ENCODE data around the gene PRKCI.

The PRKCI gene

DNA sequence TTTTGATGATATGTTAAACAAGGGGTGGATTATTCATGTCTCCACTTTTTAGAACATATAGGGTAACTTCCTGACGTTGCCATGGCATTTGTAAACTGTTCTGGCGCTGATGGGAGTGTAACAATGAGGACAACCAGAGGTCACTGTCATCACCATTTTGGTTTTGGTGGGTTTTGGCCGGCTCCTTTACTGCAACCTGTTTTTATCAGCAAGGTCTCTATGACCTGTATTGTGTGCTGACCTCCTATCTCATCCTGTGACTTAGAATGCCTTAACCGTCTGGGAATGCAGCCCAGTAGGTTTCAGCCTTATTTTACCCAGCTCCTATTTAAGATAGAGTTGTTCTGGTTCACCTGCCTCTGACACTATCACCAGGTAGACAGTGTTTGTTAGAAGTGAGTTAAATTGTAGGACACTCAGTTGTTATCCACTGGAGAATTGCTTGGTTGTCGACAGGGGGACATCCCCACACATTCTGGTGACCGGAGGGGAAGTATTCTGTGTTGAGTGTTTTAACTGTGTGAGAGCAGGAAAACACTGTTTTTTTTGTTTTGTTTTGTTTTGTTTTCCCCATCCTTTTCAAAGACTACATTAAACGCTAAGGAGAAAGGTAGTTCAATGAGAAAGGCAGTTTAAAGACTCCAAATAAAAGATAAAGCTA, 98.4 kb downstream of the PRKCI start:
- peak overlapping the region; percentile 84 for H3K18ac ChIP-seq (ENCODE audit: low read length)
- peak overlapping the region; percentile 96 for H2BK15ac ChIP-seq (replicated peaks; ENCODE audit: low read depth)
- H3K79me2 ChIP-seq (ENCODE audit: control insufficient read depth, insufficient read depth, low read length), result no peaks in the 10 kb centered on the region
- H4K8ac ChIP-seq (ENCODE audit: low read depth, low read length), result no peak overlapping the region
- peak; percentile 92 for DNase-seq
- H3K4ac ChIP-seq (ENCODE audit: low read depth, low read length), result peak overlapping the region; percentile 70
- H3K9ac ChIP-seq (ENCODE audit: low read length), result no peak overlapping the region
- H3K56ac ChIP-seq (ENCODE audit: low read length), result no peak overlapping the region
- H2BK5ac ChIP-seq (ENCODE audit: low read length), result no peak overlapping the region
- no peak overlapping the region for H4K5ac ChIP-seq (ENCODE audit: low read length)
- H3K79me1 ChIP-seq (ENCODE audit: low read length), result no peaks in the 10 kb centered on the region
- no peak overlapping the region for H2AK5ac ChIP-seq (ENCODE audit: low read length)
- no peak overlapping the region for H3K4me3 ChIP-seq (ENCODE audit: low read length)
- no CpG with 5 or more reads among the region's 7 CpGs for WGBS (ENCODE audit: extremely low coverage, insufficient coverage, low lambda C conversion rate)
- H3K4me2 ChIP-seq (ENCODE audit: low read length), result no peak overlapping the region
- H3K27me3 ChIP-seq (ENCODE audit: insufficient read depth, low read length, poor library complexity), result no peaks in the 10 kb centered on the region
- H3K23ac ChIP-seq (ENCODE audit: low read length), result no peak overlapping the region
- H2BK120ac ChIP-seq (ENCODE audit: low read depth, low read length), result peak overlapping the region; percentile 98
- H3K4me1 ChIP-seq (ENCODE audit: control insufficient read depth, low read depth, low read length), result peaks cover 4% of the 10 kb centered on the region
- H3K27ac ChIP-seq (ENCODE audit: low read depth, low read length), result peak overlapping the region; percentile 42
- no peaks in the 10 kb centered on the region for H3K36me3 ChIP-seq (ENCODE audit: control insufficient read depth, insufficient read depth, low read length)

DNA sequence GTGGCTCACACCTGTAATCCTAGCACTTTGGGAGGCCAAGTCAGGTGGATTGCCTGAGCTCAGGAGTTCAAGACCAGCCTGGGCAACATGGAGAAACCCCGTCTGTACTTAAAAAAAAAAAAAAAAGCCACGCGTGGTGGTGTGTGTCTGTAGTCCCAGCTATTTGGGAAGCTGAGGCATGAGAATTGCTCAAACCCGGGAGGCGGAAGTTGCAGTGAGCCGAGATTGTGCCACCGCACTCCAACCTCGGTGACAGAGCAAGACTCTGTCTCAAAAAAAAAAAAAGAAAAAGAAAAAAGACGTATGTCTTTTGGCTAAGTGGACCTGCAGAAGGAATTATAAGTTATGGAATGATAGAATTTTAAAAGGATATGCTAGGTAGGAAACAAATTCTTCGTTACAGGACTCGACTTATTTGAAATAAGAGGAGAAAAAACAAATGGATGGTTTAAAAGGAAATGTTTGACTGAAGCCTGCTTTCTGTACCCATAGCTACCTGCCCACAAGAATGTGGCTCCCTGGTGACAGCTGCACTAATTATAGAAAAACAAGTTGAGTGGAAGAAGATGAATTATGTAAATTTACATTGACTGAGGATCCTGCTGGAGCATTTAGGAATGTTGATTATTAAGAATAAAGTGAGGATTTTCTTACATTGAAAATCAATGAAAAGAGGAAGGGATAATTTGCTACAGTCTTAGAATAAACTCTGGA, 99.3 kb downstream of the PRKCI start:
- WGBS (ENCODE audit: extremely low coverage, insufficient coverage, low lambda C conversion rate), result 100% methylated on average over 2 of the region's 11 CpGs
- Histone ChIP-seq H2BK120ac (ENCODE audit: low read depth, low read length) (peak overlapping the region; percentile 82), H4K5ac (ENCODE audit: low read length) (no peak overlapping the region), H3K9ac (ENCODE audit: low read length) (no peak overlapping the region), H3K27ac (ENCODE audit: low read depth, low read length) (peak overlapping the region; percentile 23), H3K4me2 (ENCODE audit: low read length) (no peak overlapping the region), H3K79me2 (ENCODE audit: control insufficient read depth, insufficient read depth, low read length) (no peaks in the 10 kb centered on the region), H2BK5ac (ENCODE audit: low read length) (no peak overlapping the region), H3K4ac (ENCODE audit: low read depth, low read length) (no peak overlapping the region), H3K79me1 (ENCODE audit: low read length) (no peaks in the 10 kb centered on the region), H3K27me3 (ENCODE audit: insufficient read depth, low read length, poor library complexity) (no peaks in the 10 kb centered on the region), H2BK15ac (replicated peaks; ENCODE audit: low read depth) (no peak overlapping the region), H3K36me3 (ENCODE audit: control insufficient read depth, insufficient read depth, low read length) (no peaks in the 10 kb centered on the region), H4K8ac (ENCODE audit: low read depth, low read length) (no peak overlapping the region), H3K23ac (ENCODE audit: low read length) (no peak overlapping the region), H3K4me1 (ENCODE audit: control insufficient read depth, low read depth, low read length) (peaks cover 4% of the 10 kb centered on the region), H3K56ac (ENCODE audit: low read length) (no peak overlapping the region), H2AK5ac (ENCODE audit: low read length) (no peak overlapping the region), H3K18ac (ENCODE audit: low read length) (peak overlapping the region; percentile 39), H3K4me3 (ENCODE audit: low read length) (no peak overlapping the region)
- DNase-seq, result peak; percentile 24

DNA sequence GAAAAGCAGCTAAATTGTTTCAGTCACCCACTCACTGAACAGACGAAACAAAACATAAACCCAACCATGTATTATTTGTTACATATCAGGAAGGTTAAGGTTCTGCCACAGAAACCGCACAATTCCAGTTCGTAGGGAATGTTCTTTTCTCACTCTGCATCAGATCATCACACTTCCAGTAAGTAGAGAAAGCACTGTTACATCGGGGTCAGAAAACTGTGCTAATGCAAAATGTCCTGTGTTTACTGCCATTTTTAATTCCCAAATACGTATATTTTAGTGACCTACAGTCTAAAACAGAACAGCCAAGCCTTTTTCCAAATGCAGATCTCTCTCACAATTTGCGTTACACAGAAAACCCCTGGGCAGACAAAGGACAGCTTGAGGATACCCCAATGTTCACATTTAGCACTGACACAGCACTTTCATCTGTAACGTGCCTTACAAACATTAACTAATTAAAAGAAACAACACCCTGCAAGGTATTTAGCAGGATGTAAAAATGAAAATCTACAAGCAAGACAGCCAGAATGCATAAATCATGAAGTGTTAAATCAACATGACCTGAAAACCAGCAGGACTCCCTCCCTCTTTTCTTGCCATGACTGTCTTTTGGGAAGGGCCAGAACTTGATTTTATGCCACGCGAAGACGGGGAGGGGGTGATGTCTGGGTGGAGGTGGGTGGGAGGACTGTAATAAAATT, 100.5 kb downstream of the PRKCI start:
- Histone ChIP-seq H3K4me3 (ENCODE audit: low read length) (no peak overlapping the region), H3K4me2 (ENCODE audit: low read length) (no peak overlapping the region), H3K4me1 (ENCODE audit: control insufficient read depth, low read depth, low read length) (peaks cover 4% of the 10 kb centered on the region), H2BK15ac (replicated peaks; ENCODE audit: low read depth) (no peak overlapping the region), H3K79me1 (ENCODE audit: low read length) (no peaks in the 10 kb centered on the region), H4K8ac (ENCODE audit: low read depth, low read length) (no peak overlapping the region), H3K36me3 (ENCODE audit: control insufficient read depth, insufficient read depth, low read length) (no peaks in the 10 kb centered on the region), H2BK5ac (ENCODE audit: low read length) (peak overlapping the region; percentile 37), H3K23ac (ENCODE audit: low read length) (no peak overlapping the region), H3K4ac (ENCODE audit: low read depth, low read length) (no peak overlapping the region), H3K9ac (ENCODE audit: low read length) (no peak overlapping the region), H3K79me2 (ENCODE audit: control insufficient read depth, insufficient read depth, low read length) (no peaks in the 10 kb centered on the region), H3K18ac (ENCODE audit: low read length) (peak overlapping the region; percentile 18), H2BK120ac (ENCODE audit: low read depth, low read length) (peak overlapping the region; percentile 24), H3K27ac (ENCODE audit: low read depth, low read length) (no peak overlapping the region), H2AK5ac (ENCODE audit: low read length) (no peak overlapping the region), H3K27me3 (ENCODE audit: insufficient read depth, low read length, poor library complexity) (no peaks in the 10 kb centered on the region), H4K5ac (ENCODE audit: low read length) (no peak overlapping the region), H3K56ac (ENCODE audit: low read length) (peak overlapping the region; percentile 6)
- no CpG with 5 or more reads among the region's 10 CpGs for WGBS (ENCODE audit: extremely low coverage, insufficient coverage, low lambda C conversion rate)
- peak; percentile 26 for DNase-seq

DNA sequence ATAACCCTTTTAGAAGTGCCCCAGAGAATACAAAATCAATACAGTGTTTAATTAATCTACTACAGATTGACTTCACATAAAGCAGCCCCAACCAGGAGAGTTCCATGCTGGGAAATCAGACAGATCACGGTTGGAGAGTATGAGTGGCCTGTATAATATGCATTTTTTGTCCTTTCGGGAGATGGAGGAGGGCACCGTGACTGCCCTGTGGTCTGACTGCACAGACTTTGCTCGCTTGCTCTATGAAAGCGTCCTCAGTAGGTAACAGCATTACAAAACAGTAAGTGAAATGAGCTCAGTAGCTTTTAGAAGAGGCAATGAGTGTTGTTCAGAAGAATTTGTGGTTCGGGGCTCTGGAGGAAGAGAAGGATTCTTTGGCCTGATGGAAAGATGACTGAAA, 101.1 kb downstream of the PRKCI start:
- WGBS (ENCODE audit: extremely low coverage, insufficient coverage, low lambda C conversion rate), result no CpG with 5 or more reads among the region's 6 CpGs
- no peak overlapping the region for H2BK120ac ChIP-seq (ENCODE audit: low read depth, low read length)

DNA sequence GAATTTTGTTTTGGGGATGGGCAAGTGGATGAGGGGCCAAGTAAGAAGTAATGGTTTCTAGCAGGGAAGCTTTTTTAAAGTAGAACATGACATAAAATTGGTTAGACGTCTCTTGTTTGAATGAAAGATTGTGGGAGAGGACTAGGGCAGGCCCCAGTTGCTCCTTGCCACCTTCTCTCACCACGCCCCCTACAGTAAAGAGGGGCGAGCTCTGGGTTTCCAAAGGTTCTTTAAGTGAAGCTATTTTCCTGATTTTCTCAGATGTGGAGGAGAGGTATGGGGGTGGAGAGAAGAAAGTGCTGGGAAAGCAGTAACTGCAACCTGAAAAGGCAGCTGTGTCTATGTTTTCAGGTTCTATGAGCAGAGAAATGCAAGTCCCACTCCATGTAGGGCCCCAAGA, 102.7 kb downstream of the PRKCI start:
- H4K5ac ChIP-seq (ENCODE audit: low read length), result no peak overlapping the region
- peaks cover 4% of the 10 kb centered on the region for H3K4me1 ChIP-seq (ENCODE audit: control insufficient read depth, low read depth, low read length)

More for the DNA sequence above, 101.1 kb downstream of the PRKCI start:
- H3K18ac ChIP-seq (ENCODE audit: low read length), result peak overlapping the region; percentile 71
- H2AK5ac ChIP-seq (ENCODE audit: low read length), result no peak overlapping the region
- no peak overlapping the region for H3K27ac ChIP-seq (ENCODE audit: low read depth, low read length)
- no peaks in the 10 kb centered on the region for H3K79me1 ChIP-seq (ENCODE audit: low read length)
- no peak overlapping the region for H2BK15ac ChIP-seq (replicated peaks; ENCODE audit: low read depth)
- H3K27me3 ChIP-seq (ENCODE audit: insufficient read depth, low read length, poor library complexity), result no peaks in the 10 kb centered on the region
- no peak overlapping the region for H3K4me2 ChIP-seq (ENCODE audit: low read length)
- H3K4me3 ChIP-seq (ENCODE audit: low read length), result no peak overlapping the region
- H4K8ac ChIP-seq (ENCODE audit: low read depth, low read length), result no peak overlapping the region
- H4K5ac ChIP-seq (ENCODE audit: low read length), result no peak overlapping the region
- H3K23ac ChIP-seq (ENCODE audit: low read length), result no peak overlapping the region
- no peaks in the 10 kb centered on the region for H3K36me3 ChIP-seq (ENCODE audit: control insufficient read depth, insufficient read depth, low read length)
- H3K9ac ChIP-seq (ENCODE audit: low read length), result no peak overlapping the region
- no peak overlapping the region for H3K4ac ChIP-seq (ENCODE audit: low read depth, low read length)
- DNase-seq, result no peak
- peak overlapping the region; percentile 59 for H3K56ac ChIP-seq (ENCODE audit: low read length)
- peaks cover 4% of the 10 kb centered on the region for H3K4me1 ChIP-seq (ENCODE audit: control insufficient read depth, low read depth, low read length)
- peak overlapping the region; percentile 31 for H2BK5ac ChIP-seq (ENCODE audit: low read length)
- no peaks in the 10 kb centered on the region for H3K79me2 ChIP-seq (ENCODE audit: control insufficient read depth, insufficient read depth, low read length)

More for the DNA sequence above, 102.7 kb downstream of the PRKCI start:
- Histone ChIP-seq H2BK15ac (replicated peaks; ENCODE audit: low read depth) (no peak overlapping the region), H2AK5ac (ENCODE audit: low read length) (no peak overlapping the region), H3K36me3 (ENCODE audit: control insufficient read depth, insufficient read depth, low read length) (no peaks in the 10 kb centered on the region), H3K4me2 (ENCODE audit: low read length) (no peak overlapping the region), H3K4ac (ENCODE audit: low read depth, low read length) (peak overlapping the region; percentile 24), H2BK5ac (ENCODE audit: low read length) (no peak overlapping the region), H3K4me3 (ENCODE audit: low read length) (no peak overlapping the region), H4K8ac (ENCODE audit: low read depth, low read length) (no peak overlapping the region), H3K23ac (ENCODE audit: low read length) (no peak overlapping the region), H3K27me3 (ENCODE audit: insufficient read depth, low read length, poor library complexity) (no peaks in the 10 kb centered on the region), H3K56ac (ENCODE audit: low read length) (no peak overlapping the region), H2BK120ac (ENCODE audit: low read depth, low read length) (no peak overlapping the region), H3K79me2 (ENCODE audit: control insufficient read depth, insufficient read depth, low read length) (no peaks in the 10 kb centered on the region), H3K18ac (ENCODE audit: low read length) (no peak overlapping the region), H3K9ac (ENCODE audit: low read length) (no peak overlapping the region), H3K27ac (ENCODE audit: low read depth, low read length) (no peak overlapping the region), H3K79me1 (ENCODE audit: low read length) (no peaks in the 10 kb centered on the region)
- peak; percentile 22 for DNase-seq
- no CpG with 5 or more reads among the region's 3 CpGs for WGBS (ENCODE audit: extremely low coverage, insufficient coverage, low lambda C conversion rate)
